ENCODE measurements around the gene BBIP1.

The BBIP1 gene

GRCh38 chr10:110853921-110854605 lies 64.9 kb downstream of the BBIP1 start:
- TF ChIP-seq GATA3 (IDR thresholded peaks at IDR 0.05; ENCODE audit: low read depth, low read length) (no peak), GATA2 (IDR thresholded peaks at IDR 0.05; ENCODE audit: low read depth, low read length) (no peak)

DNA sequence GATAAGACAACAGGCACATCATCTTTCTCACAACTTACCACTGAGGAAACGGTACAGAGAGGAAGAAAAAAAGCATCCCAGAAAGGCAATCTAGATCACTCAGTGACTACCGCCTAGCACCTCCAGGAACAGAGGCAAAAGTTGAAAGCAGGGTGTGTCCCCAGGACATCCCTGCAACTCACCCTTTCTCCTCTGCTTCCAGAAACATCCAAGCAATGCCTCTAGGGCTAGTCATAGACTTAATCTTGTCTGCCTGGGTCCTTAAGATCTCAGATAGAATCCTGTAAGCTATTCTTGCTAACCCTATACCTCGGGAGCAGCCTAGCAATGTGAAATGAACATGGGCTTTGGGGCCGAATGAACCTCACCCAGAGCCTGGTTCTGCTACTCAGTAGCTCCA lies 66.0 kb downstream of the BBIP1 start:
- no peak for TF ChIP-seq GATA2 (IDR thresholded peaks at IDR 0.05; ENCODE audit: low read depth, low read length)
- TF ChIP-seq GATA3 (IDR thresholded peaks at IDR 0.05; ENCODE audit: low read depth, low read length), result no peak

DNA sequence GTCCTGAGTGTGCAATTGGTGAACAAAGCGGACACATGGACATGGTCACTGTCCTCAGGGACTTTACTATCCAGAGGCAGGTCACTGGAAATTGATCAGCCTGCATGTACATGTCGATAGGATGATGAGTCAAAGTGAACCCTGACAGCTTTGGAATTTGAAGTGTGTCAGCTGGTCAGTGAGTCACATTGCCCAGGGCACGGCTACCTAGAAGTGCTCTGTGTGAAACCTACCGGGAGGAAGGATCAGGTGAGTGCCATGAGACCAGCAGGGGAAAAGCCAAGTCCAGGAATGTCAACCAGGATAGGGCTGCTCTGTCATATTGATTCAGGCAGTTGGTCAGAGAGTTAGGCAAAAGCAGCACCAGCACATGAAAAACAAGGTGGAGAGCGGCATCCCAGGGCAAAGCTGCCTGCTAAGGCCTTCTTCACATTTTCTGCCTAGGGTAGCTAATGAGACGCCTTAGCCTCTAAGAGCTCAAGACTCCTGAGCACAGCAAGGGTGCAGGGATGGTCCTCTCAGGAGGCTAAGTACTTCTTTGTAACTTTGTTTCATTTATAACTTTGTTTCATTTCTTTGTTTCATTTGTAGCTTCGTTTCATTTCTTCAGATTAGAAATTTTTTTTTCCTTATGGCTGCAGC lies 66.6 kb downstream of the BBIP1 start:
- no peak for TF ChIP-seq GATA3 (IDR thresholded peaks at IDR 0.05; ENCODE audit: low read depth, low read length)
- TF ChIP-seq GATA2 (IDR thresholded peaks at IDR 0.05; ENCODE audit: low read depth, low read length), result no peak

DNA sequence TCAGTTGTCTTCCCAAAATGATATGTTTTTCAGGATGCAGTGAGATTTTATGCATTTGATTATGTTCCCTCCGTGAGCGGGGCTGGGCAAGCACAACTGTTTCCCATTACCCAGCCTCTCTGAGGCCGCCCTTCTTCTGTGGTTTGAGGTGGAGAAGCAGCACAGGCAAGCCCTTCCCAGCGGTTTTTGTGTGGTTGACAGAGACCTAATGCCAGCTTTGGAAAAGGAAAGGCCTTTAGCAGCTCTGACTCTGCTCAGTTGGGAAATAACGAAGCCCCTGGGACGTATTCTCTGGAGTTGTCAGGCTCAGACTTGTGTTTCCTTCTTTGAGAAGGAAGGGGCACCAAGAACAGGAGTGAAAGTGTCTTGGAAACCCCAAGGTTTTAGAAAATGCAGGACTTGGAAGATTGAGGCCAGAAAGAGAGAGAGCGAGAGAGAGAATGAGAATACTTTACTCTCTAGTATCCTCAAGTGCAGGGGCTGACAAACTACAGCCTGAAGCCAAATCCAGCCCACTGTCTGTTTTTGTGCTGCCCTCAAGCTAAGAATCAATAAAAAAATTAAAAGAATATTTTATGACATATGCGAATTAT lies 67.9 kb downstream of the BBIP1 start:
- no peak for TF ChIP-seq GATA2 (IDR thresholded peaks at IDR 0.05; ENCODE audit: low read depth, low read length)
- no peak for TF ChIP-seq GATA3 (IDR thresholded peaks at IDR 0.05; ENCODE audit: low read depth, low read length)

DNA sequence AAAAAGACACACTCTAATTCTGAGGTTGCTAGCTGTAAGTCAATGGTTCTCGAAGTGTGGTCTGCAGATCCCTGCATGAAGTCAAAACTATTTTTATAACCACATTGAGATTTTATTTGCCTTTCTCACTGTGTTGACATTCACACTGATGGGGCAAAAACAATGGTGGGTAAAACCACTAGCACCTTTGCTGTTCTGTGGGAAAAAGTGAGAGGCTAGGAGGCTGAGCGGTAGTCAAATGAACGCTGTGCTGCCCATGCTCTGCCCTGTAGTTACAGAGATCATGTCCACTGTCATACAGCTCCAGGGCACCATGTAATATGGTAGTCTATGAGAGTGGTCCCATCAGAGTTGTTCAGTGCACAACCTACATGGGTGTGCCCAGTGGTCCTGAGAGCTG lies 68.9 kb downstream of the BBIP1 start:
- TF ChIP-seq GATA3 (IDR thresholded peaks at IDR 0.05; ENCODE audit: low read depth, low read length) (no peak), GATA2 (IDR thresholded peaks at IDR 0.05; ENCODE audit: low read depth, low read length) (no peak)

All from SH-SY5Y (cell line).